ENCODE measurements around the gene KIF23.

The KIF23 gene

GRCh38 chr15:69413822-69414700 is at the start of gene KIF23:
Gene KIF23 (plus strand): TSS chr15:69414349. CDS start chr15:69414466, 117 bp downstream.
- peak within 1 kb of the TSS; percentile 85 for H3K4me3 ChIP-seq (ENCODE audit: low read depth, low read length)
- no peak for TF ChIP-seq CTCF (IDR thresholded peaks at IDR 0.05; ENCODE audit: low read depth, low read length)

- no peak overlapping the region for H3K4me3 ChIP-seq (ENCODE audit: low read depth, low read length)
- TF ChIP-seq CTCF (IDR thresholded peaks at IDR 0.05; ENCODE audit: low read depth, low read length) = no peak
Observed at GRCh38 chr15:69367236-69367635, 46.9 kb upstream of the KIF23 start.

- no peak for TF ChIP-seq CTCF (IDR thresholded peaks at IDR 0.05; ENCODE audit: low read depth, low read length)
- no peak overlapping the region for H3K4me3 ChIP-seq (ENCODE audit: low read depth, low read length)
Observed at GRCh38 chr15:69369631-69370030, 44.5 kb upstream of the KIF23 start.

- no peak overlapping the region for H3K4me3 ChIP-seq (ENCODE audit: low read depth, low read length)
- no peak for TF ChIP-seq CTCF (IDR thresholded peaks at IDR 0.05; ENCODE audit: low read depth, low read length)
Observed at GRCh38 chr15:69373406-69373805, 40.7 kb upstream of the KIF23 start.

- H3K4me3 ChIP-seq (ENCODE audit: low read depth, low read length) = no peak overlapping the region
- no peak for TF ChIP-seq CTCF (IDR thresholded peaks at IDR 0.05; ENCODE audit: low read depth, low read length)
Observed at GRCh38 chr15:69375151-69375790, 38.9 kb upstream of the KIF23 start.

GRCh38 chr15:69377216-69377970 is 36.8 kb upstream of the KIF23 start:
- no peak overlapping the region for H3K4me3 ChIP-seq (ENCODE audit: low read depth, low read length)

More at GRCh38 chr15:69377216-69377970, 36.8 kb upstream of the KIF23 start:
- no peak for TF ChIP-seq CTCF (IDR thresholded peaks at IDR 0.05; ENCODE audit: low read depth, low read length)
